Gastrocnemius medialis (tissue), 4 donors: ENCODE measurements around the gene RAB6B.

ENCODE experiments used
- POLR2A ChIP-seq, 2 donors: fragments of 450-650 bp; IDR thresholded peaks; one replicate each; pipeline ENCODE4 v1.6.1; 2017; ENCODE audit warnings: antibody characterized with exemption in 2 of 2, mild to moderate bottlenecking in 2 of 2, moderate library complexity in 2 of 2
- TF ChIP-seq, protein P1 (sequence below), 5 experiments: fragments of 450-650 bp in 3 of 5; fragments of 200-600 bp in 2 of 5; sonication (generic) in 2 of 5; IDR thresholded peaks in 4 of 5; conservative IDR thresholded peaks in 1 of 5; 1 replicate in 4 of 5; 2 replicates in 1 of 5; pipeline ENCODE4 v1.5.1; 2016 to 2019; ENCODE audit warnings: antibody characterized with exemption in 5 of 5, mild to moderate bottlenecking in 3 of 5, moderate library complexity in 3 of 5

DNA sequence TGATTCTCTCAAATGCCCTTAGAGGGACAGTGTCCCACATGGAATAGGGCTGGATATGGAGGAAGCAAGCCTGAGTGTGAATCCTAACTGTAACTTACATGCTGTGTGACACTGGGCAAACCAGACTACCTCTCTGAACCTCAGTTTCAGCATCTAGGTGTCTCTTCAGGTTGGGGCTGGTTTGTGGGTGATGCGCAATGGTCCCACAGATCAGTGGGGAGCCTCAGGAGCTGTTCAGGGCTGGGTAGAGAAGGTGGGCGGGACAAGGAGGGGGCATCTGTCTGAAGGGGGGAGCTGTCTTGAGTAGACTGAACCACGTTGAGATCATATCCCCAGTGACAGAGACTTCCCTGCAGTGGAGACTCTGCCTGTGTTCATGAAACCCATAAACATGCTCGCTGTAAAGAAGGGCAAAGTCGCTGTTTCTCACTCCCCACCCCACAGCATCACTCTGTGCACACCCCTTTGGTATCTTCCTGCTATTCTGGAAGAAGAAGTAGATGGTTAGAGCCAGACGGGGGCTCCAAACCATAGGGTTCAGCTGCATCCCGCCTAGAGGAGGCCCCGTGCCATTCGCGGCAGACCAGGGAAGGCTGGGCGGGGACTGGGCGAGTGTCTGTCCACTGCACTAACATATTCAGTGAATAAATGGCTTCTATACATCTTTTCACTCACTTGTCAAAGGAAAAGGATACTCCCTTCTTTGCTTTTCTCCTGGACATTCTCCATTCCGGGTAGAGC, 61.6 kb downstream of the RAB6B start:
- TF ChIP-seq POLR2A (IDR thresholded peaks at IDR 0.05), result no peak
- TF ChIP-seq, protein P1, sequence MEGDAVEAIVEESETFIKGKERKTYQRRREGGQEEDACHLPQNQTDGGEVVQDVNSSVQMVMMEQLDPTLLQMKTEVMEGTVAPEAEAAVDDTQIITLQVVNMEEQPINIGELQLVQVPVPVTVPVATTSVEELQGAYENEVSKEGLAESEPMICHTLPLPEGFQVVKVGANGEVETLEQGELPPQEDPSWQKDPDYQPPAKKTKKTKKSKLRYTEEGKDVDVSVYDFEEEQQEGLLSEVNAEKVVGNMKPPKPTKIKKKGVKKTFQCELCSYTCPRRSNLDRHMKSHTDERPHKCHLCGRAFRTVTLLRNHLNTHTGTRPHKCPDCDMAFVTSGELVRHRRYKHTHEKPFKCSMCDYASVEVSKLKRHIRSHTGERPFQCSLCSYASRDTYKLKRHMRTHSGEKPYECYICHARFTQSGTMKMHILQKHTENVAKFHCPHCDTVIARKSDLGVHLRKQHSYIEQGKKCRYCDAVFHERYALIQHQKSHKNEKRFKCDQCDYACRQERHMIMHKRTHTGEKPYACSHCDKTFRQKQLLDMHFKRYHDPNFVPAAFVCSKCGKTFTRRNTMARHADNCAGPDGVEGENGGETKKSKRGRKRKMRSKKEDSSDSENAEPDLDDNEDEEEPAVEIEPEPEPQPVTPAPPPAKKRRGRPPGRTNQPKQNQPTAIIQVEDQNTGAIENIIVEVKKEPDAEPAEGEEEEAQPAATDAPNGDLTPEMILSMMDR (IDR thresholded peaks at IDR 0.05 in 4 of 5, conservative IDR thresholded peaks at IDR 0.05 in 1 of 5), result no peak
